ENCODE measurements around the gene CBX8.

CBX8 gene

DNA sequence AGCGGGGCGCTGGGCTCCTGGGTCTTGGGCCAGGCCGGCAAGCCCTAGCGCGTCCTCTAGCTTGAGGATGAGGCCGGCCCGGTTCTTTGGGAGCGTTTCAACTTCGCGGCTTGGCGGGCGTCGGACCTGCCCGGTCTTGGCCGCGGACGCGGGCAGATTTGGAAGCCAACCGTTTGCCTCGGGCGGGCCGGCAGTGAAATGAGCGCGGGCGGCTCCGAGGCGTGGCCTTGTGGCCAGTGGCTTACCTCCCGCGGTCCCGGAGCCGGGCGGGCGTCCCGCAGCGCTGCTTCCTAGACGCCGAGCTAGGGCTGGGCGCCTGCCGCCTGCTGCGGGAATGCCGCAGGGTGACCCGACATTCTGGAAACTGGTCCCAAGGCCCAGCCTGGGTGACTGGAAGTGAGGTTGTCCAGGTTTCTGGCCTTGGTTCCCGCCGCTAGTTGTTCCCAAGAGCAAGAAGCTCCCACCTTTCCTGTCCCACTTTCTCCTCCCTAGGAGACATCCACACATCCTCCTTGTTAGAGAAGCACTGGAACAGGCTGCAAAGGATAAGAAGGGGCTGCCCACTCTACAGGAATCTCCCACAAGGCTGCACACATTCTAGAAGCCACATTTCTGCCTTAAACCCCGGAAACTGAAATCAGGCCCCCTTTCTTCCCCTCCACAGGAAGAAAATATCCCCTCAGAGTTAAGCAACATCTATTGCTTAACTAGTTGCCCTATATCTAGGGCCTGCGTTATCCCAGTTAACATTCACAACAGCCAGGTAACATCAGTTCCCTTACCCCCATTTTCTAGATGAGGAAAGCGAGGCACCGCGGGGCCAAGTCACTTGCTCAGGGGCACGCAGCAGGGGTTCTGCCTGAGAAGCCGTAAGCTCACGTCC, 4.5 kb upstream of the CBX8 start:
- CTCF ChIA-PET, result interaction anchor here (0.6 to 1.5 kb wide), 6 partner anchors 10 to 200 kb away, joined by 3 to 4 read pairs (median 4); partner anchors contain the start of gene CBX4
- no peak for TF ChIP-seq LEF1 (IDR thresholded peaks at IDR 0.05; ENCODE audit: borderline replicate concordance)
- no peak for TF ChIP-seq BHLHE40 (IDR thresholded peaks at IDR 0.05; ENCODE audit: borderline replicate concordance)
- no peak for TF ChIP-seq CTBP1 (IDR thresholded peaks at IDR 0.05; ENCODE audit: borderline replicate concordance)
- no peak for TF ChIP-seq FOXM1 (IDR thresholded peaks at IDR 0.05; ENCODE audit: borderline replicate concordance)
- no peak for TF ChIP-seq HDGF (IDR thresholded peaks at IDR 0.05; ENCODE audit: borderline replicate concordance)
- TF ChIP-seq L3MBTL2 (conservative IDR thresholded peaks at IDR 0.05), result no peak
- TF ChIP-seq NFRKB (IDR thresholded peaks at IDR 0.05), result no peak
- no peak for TF ChIP-seq ARNT (IDR thresholded peaks at IDR 0.05)
- no peak for TF ChIP-seq SUZ12 (IDR thresholded peaks at IDR 0.05)
- no peak for TF ChIP-seq ELF4 (IDR thresholded peaks at IDR 0.05)
- TF ChIP-seq, protein P1, sequence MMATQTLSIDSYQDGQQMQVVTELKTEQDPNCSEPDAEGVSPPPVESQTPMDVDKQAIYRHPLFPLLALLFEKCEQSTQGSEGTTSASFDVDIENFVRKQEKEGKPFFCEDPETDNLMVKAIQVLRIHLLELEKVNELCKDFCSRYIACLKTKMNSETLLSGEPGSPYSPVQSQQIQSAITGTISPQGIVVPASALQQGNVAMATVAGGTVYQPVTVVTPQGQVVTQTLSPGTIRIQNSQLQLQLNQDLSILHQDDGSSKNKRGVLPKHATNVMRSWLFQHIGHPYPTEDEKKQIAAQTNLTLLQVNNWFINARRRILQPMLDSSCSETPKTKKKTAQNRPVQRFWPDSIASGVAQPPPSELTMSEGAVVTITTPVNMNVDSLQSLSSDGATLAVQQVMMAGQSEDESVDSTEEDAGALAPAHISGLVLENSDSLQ (IDR thresholded peaks at IDR 0.05), result no peak
- no peak for TF ChIP-seq ZNF384 (IDR thresholded peaks at IDR 0.05)
- TF ChIP-seq TARDBP (IDR thresholded peaks at IDR 0.05), result no peak
- TF ChIP-seq FOXK2 (IDR thresholded peaks at IDR 0.05), result no peak
- TF ChIP-seq FOXA1 (IDR thresholded peaks at IDR 0.05), result no peak
- DNase-seq (ENCODE audit: extremely low spot score), result peak; percentile 36
- POLR2A ChIA-PET, result interaction anchor here (0.8 to 1.2 kb wide), 5 partner anchors 13 to 192 kb away, joined by 3 to 4 read pairs (median 3); partner anchors contain the start of gene CBX4

DNA sequence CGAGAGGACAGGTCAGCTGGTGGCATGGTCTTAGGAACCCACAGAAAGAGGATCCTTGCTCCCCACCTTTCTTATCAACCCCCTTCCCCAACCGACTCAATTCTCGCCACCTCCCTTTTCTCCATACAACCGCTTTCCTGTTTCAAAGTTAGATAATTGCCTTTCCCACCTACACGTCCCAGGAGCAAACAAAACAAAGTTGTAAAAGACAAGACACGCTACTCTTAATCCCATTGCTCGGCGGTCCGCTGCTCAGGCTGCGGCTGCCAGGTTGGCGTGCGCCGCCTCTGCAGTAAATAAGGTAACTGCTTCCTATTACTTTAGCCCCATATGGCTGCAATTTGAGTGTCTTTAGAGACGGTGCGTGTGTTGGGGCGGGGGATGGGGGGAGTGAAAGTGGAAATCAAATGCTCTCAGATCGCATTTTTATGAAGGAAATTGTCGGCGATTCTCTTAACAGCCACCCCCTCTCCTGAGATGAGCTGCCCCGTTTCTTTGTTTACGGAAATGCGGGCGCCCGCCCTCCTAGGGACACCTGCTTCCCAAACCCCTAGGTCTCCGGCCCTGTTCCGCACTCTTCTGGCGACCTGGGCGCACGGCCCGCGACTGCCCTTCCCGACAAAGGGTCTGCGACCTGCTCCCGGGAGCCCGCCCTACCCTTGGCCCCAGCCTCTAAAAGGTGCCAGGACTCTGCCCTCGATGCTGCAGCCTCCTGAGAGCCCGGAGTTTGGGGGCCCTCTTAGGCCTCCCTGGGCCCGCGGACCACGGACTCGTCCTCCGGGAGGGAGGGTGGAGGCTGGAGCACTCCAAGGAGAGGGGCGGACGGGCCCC, 3.7 kb upstream of the CBX8 start:
- POLR2A ChIA-PET, result no interaction called here
- no peak for TF ChIP-seq FOXK2 (IDR thresholded peaks at IDR 0.05)
- peak; percentile 14; the same call in 1 of the 2 replicates for TF ChIP-seq L3MBTL2 (conservative IDR thresholded peaks at IDR 0.05)
- CTCF ChIA-PET, result interaction anchor here (0.9 to 1.5 kb wide), 6 partner anchors 8 to 200 kb away, joined by 3 to 4 read pairs (median 3); partner anchors contain the start of gene CBX4
- peak; percentile 52 for DNase-seq (ENCODE audit: extremely low spot score)

DNA sequence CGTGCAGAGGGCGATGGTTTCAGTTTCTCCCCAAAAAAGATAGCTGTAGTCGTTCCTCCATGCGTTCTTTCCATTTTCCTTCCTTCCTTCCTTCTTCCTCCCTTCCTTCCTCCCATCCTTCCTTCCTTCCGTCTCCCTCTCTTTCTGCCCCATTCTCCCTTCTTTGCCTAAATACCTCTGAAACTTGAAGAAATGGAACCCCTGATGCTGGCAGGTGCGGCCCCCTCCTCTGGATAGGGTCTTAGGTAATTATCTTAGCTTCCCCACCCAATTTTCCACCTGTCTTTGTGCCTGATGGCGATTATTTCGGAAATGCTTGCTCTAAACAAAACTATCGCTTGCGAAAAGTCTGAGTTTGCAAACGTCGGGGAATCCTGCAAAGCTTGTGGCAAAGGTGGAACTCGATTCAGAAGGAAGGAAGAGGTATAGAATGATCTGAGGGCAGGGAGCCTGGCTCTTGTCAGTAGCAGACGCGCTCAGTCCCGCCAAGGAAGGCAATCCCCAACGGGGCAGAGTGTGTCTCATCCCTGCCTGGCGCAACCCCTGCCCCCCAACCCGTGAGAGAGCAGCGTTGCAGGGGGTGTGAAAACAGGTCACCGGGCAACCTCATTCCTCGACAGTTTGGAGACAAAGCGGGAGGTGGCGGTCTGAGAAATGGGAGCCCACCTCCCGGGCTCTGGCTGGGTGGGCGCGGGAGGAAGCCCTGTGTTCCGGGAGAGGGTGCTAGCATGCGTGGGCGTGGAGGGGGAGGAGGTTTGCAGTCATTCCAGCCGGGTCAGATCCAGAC, 2.9 kb upstream of the CBX8 start:
- TF ChIP-seq ELF4 (IDR thresholded peaks at IDR 0.05), result no peak
- TF ChIP-seq ARNT (IDR thresholded peaks at IDR 0.05), result no peak
- TF ChIP-seq FOXK2 (IDR thresholded peaks at IDR 0.05), result no peak
- TF ChIP-seq LEF1 (IDR thresholded peaks at IDR 0.05; ENCODE audit: borderline replicate concordance), result no peak
- ChIA-PET POLR2A (interaction anchor here (1.1 to 4.2 kb wide), 3 partner anchors 11 to 194 kb away, joined by 3 to 33 read pairs (median 4); partner anchors contain the start of gene CBX2), CTCF (interaction anchor here (0.9 kb wide), 1 partner anchor 9 kb away, joined by 3 read pairs; no protein-coding TSS in a partner anchor)
- DNase-seq (ENCODE audit: extremely low spot score), result no peak

DNA sequence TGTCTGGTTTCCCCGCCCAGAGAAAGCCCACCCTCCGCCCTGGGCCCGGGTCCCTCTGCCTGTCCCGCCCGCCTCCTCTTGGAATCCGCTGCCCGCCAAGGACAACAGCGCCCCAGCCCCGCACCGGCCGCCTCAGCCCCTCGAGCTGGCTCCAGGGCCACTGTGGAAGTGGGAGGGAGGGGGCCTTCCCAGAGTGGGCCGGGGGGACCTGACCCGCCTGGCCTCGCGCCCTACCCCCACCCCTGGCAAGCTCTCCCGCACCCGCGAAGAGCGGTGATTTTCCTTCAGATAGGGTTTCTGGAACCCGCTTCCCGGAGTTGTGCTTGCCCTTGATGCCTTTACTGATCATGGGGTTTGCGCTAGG, 2.3 kb upstream of the CBX8 start:
- POLR2A ChIA-PET, result interaction anchor here (1.1 to 4.2 kb wide), 3 partner anchors 12 to 194 kb away, joined by 3 to 33 read pairs (median 4); partner anchors contain the start of gene CBX2
- no peak for DNase-seq (ENCODE audit: extremely low spot score)
- CTCF ChIA-PET, result interaction anchor here (0.9 kb wide), 1 partner anchor 9 kb away, joined by 3 read pairs; no protein-coding TSS in a partner anchor
- TF ChIP-seq CTBP1 (IDR thresholded peaks at IDR 0.05; ENCODE audit: borderline replicate concordance) (no peak), SUZ12 (IDR thresholded peaks at IDR 0.05) (no peak), LEF1 (IDR thresholded peaks at IDR 0.05; ENCODE audit: borderline replicate concordance) (no peak), TARDBP (IDR thresholded peaks at IDR 0.05) (no peak), FOXM1 (IDR thresholded peaks at IDR 0.05; ENCODE audit: borderline replicate concordance) (no peak), ARNT (IDR thresholded peaks at IDR 0.05) (no peak), BHLHE40 (IDR thresholded peaks at IDR 0.05; ENCODE audit: borderline replicate concordance) (no peak), HDGF (IDR thresholded peaks at IDR 0.05; ENCODE audit: borderline replicate concordance) (no peak), ELF4 (IDR thresholded peaks at IDR 0.05) (no peak), FOXA1 (IDR thresholded peaks at IDR 0.05) (no peak), NFRKB (IDR thresholded peaks at IDR 0.05) (no peak), L3MBTL2 (conservative IDR thresholded peaks at IDR 0.05) (no peak), ZNF384 (IDR thresholded peaks at IDR 0.05) (no peak)

DNA sequence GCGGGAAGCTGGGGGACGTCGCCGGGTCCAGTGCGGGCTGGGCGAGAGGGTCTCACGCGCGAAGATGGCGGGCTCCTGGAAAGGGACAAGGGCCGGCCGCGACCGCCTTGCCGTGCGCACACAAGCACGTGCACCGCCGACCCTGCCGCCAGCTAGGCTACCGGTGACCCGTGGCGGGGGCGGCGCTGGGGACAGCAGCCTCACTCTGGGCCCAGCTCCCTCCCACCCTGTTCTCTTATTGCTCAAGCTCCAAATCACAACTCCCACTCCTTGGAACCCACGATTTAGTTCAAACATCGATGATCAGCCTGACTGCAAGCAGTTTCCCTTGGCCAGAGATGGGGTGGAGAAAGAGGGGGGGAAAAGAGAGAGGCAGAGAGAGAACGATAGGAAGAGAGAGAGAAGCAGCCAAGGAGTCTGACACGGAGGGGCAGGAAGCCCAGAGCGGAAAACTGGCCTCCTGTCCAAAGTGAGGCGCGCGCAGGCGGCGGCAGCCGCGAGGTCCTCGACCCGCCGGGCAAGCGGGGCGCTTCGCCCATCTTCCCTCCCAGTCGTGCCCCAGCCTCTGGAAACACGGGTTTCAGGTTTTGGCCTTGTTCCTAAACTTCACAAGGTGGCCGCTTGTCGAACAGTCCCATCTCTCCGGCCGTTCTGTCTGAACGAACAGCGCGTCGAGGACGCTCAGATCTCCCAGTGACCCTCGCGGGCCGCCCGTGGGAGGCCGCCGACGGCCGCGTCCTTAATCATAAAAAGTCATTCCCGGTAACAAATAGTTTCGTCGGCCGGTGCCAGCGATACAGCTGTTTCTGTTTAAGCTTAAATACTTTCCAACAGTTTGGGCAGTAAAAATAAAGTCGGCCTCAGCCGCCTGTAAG, 1.7 kb upstream of the CBX8 start:
- ChIA-PET CTCF (interaction anchor here (0.6 to 1.5 kb wide), 2 partner anchors 9 to 14 kb away, joined by 3 read pairs; no protein-coding TSS in a partner anchor), POLR2A (interaction anchor here (1.1 to 4.2 kb wide), 5 partner anchors 13 to 195 kb away, joined by 3 to 33 read pairs (median 15); partner anchors contain the start of genes CBX2 and CBX4)
- DNase-seq (ENCODE audit: extremely low spot score), result no peak
- TF ChIP-seq FOXM1 (IDR thresholded peaks at IDR 0.05; ENCODE audit: borderline replicate concordance) (no peak), NFRKB (IDR thresholded peaks at IDR 0.05) (no peak), L3MBTL2 (conservative IDR thresholded peaks at IDR 0.05) (no peak), FOXA1 (IDR thresholded peaks at IDR 0.05) (no peak), ARNT (IDR thresholded peaks at IDR 0.05) (no peak), LEF1 (IDR thresholded peaks at IDR 0.05; ENCODE audit: borderline replicate concordance) (no peak)
